Endothelial cell of umbilical vein (primary cell): ENCODE data around the gene WIPF3. TPM values are rescaled to one million over a fixed set of nuclear protein-coding genes. Genes with fewer than 3 reads are reported as not detected.

Experiments
- BruUV-seq: library from RNA; stranded (reverse); fragments of 400-500 nt; replicated peaks from 2 replicates; lab custom pipeline; 2021; lab: Mats Ljungman, UMichigan
- CTCF ChIA-PET: fragments of 300-600, 350-600 bp; sonication (Branson Sonifier 250); formaldehyde crosslinking; loops from one replicate; lab custom pipeline; 2021; ENCODE audit warnings: antibody characterized with exemption, inconsistent platforms; lab: Charles Lee
- POLR2A ChIA-PET: fragments of 300-600, 350-600 bp; sonication (Branson Sonifier 250); formaldehyde crosslinking; loops from one replicate; lab custom pipeline; 2021; ENCODE audit warnings: antibody characterized with exemption, inconsistent platforms; lab: Charles Lee
- DNase-seq: peaks from one replicate; pipeline ENCODE4 v3.0.0-alpha.2; 2011; ENCODE audit warnings: low read depth, low spot score
- FAIRE-seq: peaks from 2 replicates; lab custom pipeline; 2011; peaks lifted over from hg19 to GRCh38; lab: Jason Lieb, UNC
- H2AFZ ChIP-seq: 2 replicates; pipeline ENCODE4 v1.6.0; 2012; ENCODE audit warnings: low read depth, low read length, control low read depth, inconsistent platforms
- H3K27ac ChIP-seq: 2 replicates; pipeline ENCODE4 v1.5.1; 2011; ENCODE audit warnings: low read depth, mild to moderate bottlenecking, control low read depth, low read length, moderate library complexity; ENCODE audit not compliant: insufficient read depth
- H3K27me3 ChIP-seq, 2 experiments: 2 replicates each; pipeline versions ENCODE4 v1.6.0 to v1.6.1; 2011; ENCODE audit warnings: low read length in 2 of 2, mixed read lengths in 1 of 2; ENCODE audit not compliant: control insufficient read depth in 2 of 2, insufficient read depth in 2 of 2
- H3K36me3 ChIP-seq, 2 experiments: 2 replicates in 1 of 2; 3 replicates in 1 of 2; pipeline ENCODE4 v1.5.1; 2011; ENCODE audit warnings: low read length in 2 of 2, mild to moderate bottlenecking in 1 of 2, moderate library complexity in 1 of 2; ENCODE audit not compliant: control insufficient read depth in 2 of 2, insufficient read depth in 2 of 2; ENCODE audit errors: extremely low read depth in 1 of 2
- H3K4me1 ChIP-seq: 3 replicates; pipeline ENCODE4 v1.5.1; 2011; ENCODE audit warnings: mild to moderate bottlenecking, low read length; ENCODE audit not compliant: control insufficient read depth, insufficient read depth; ENCODE audit errors: extremely low read depth
- H3K4me2 ChIP-seq: 2 replicates; pipeline ENCODE4 v1.6.1; 2011; ENCODE audit warnings: low read length, control low read depth, mixed read lengths; ENCODE audit not compliant: insufficient read depth
- H3K4me3 ChIP-seq, 3 experiments: fragments of 200-600 bp in 1 of 3; sonication (generic), shearing (Covaris generic) in 1 of 3; replicated peaks in 1 of 3; 2 replicates each; pipeline ENCODE4 v1.5.1; 2011 to 2016; ENCODE audit warnings: control low read depth in 3 of 3, low read length in 3 of 3, mild to moderate bottlenecking in 2 of 3, inconsistent platforms in 1 of 3, low read depth in 1 of 3, moderate library complexity in 1 of 3; ENCODE audit not compliant: insufficient read depth in 1 of 3
- H3K79me2 ChIP-seq: 2 replicates; pipeline ENCODE4 v1.6.0; 2012; ENCODE audit warnings: low read length, inconsistent platforms; ENCODE audit not compliant: control insufficient read depth, insufficient read depth
- H3K9ac ChIP-seq: replicated peaks from 2 replicates; pipeline ENCODE3; 2011; ENCODE audit warnings: low read length, control low read depth; ENCODE audit not compliant: insufficient read depth; ENCODE audit errors: extremely low read depth
- H3K9me1 ChIP-seq: replicated peaks from 3 replicates; pipeline ENCODE4 v1.6.0; 2011; ENCODE audit warnings: mild to moderate bottlenecking, low read length; ENCODE audit not compliant: control insufficient read depth, insufficient read depth; ENCODE audit errors: extremely low read depth
- H3K9me3 ChIP-seq: replicated peaks from 2 replicates; pipeline ENCODE4 v1.5.1; 2012; ENCODE audit warnings: low read length, inconsistent platforms; ENCODE audit not compliant: control insufficient read depth, insufficient read depth
- H4K20me1 ChIP-seq: replicated peaks from 2 replicates; pipeline ENCODE3; 2011; ENCODE audit warnings: mild to moderate bottlenecking, low read length; ENCODE audit not compliant: control insufficient read depth, insufficient read depth; ENCODE audit errors: extremely low read depth
- CTCF ChIP-seq, 2 donors: IDR thresholded peaks; 1 replicate in 1 of 2; 2 replicates in 1 of 2; pipeline ENCODE4 v1.5.1; 2011; ENCODE audit warnings: low read length in 2 of 2, mild to moderate bottlenecking in 2 of 2, moderate library complexity in 2 of 2, control low read depth in 1 of 2, inconsistent platforms in 1 of 2, low read depth in 1 of 2; ENCODE audit not compliant: insufficient read depth in 1 of 2; ENCODE audit errors: extremely low read depth in 1 of 2
- FOS ChIP-seq: IDR thresholded peaks from 2 replicates; pipeline ENCODE4 v1.6.1; 2011; ENCODE audit warnings: mild to moderate bottlenecking, low read length, moderate library complexity, borderline replicate concordance; ENCODE audit not compliant: insufficient read depth
- GATA2 ChIP-seq: IDR thresholded peaks from 2 replicates; pipeline ENCODE4 v1.7.0; 2011; ENCODE audit warnings: low read depth, mild to moderate bottlenecking, moderate library complexity, mixed read lengths, low read length; ENCODE audit not compliant: insufficient read length, insufficient read depth
- dilution Hi-C: fragments of 300-500 bp; cut with MboI; formaldehyde crosslinking; loops from one replicate; pipeline ENCODE4 v1.15.0; 2019; ENCODE audit warnings: low sequenced_read_pairs; ENCODE audit not compliant: extremely low pct_ligation_motif_present
- intact Hi-C: fragments of 100-400 bp; cut with micrococcal nuclease; formaldehyde crosslinking; loops from one replicate; pipeline ENCODE4 v1.10.0; 2022
- polyA plus RNA-seq, 4 experiments: library from polyadenylated mRNA; depleted of rRNA in 3 of 4; stranded (reverse) in 3 of 4; unstranded in 1 of 4; fragments of >200 nt; gene quantifications; 2 replicates each; pipeline versions ENCODE4 v1.2.1 to v1.2.3, GENCODE V29; 2011 to 2012; ENCODE audit warnings: missing spikeins in 1 of 4
- total RNA-seq: library from RNA; stranded (reverse); gene quantifications from 2 replicates; pipeline ENCODE4 v1.2.3, GENCODE V29; 2021

The WIPF3 gene
- total and polyA plus RNA-seq, 2 donors (not counting 3 experiments of a cell fraction or from before 2014, with no cell fraction given) = 0.01 to 0.35 TPM

GRCh38 chr7:29920491-29920890 lies 114.2 kb downstream of the WIPF3 start:
- peaks cover 6 to 27% of the 10 kb centered on the region in 2 experiments for H3K36me3 ChIP-seq
- no peaks in the 10 kb centered on the region for H3K9me1 ChIP-seq
- FAIRE-seq (no peak), DNase-seq (no peak)
- dilution Hi-C loops = no loop called here
- no peak overlapping the region for H3K4me3 ChIP-seq
- TSS peak; percentile 25 for BruUV-seq
- no peaks in the 10 kb centered on the region for H3K79me2 ChIP-seq
- no peaks in the 10 kb centered on the region for H4K20me1 ChIP-seq
- ChIA-PET POLR2A (no interaction called here), CTCF (interaction anchor here (0.6 to 4.7 kb wide), 15 partner anchors 10 to 998 kb away, joined by 3 to 97 read pairs (median 12); no protein-coding TSS in a partner anchor)
- TF ChIP-seq GATA2 = no peak
- no peak overlapping the region for H3K9ac ChIP-seq
- H3K27ac ChIP-seq = no peak overlapping the region
- no peaks in the 10 kb centered on the region for H3K4me1 ChIP-seq
- no peak overlapping the region for H2AFZ ChIP-seq
- intact Hi-C loops = loop anchor here (2.0 kb wide), 1 partner anchor 998 kb away; no protein-coding TSS in a partner anchor
- no peak overlapping the region for H3K4me2 ChIP-seq
- H3K9me3 ChIP-seq = no peaks in the 10 kb centered on the region
- H3K27me3 ChIP-seq = no peaks in the 10 kb centered on the region

GRCh38 chr7:29921404-29922010 lies 115.2 kb downstream of the WIPF3 start:
- intact Hi-C loops (loop anchor here (1.0 to 2.0 kb wide), 4 partner anchors 43 to 999 kb away; no protein-coding TSS in a partner anchor), dilution Hi-C loops (no loop called here)
- Histone ChIP-seq H3K4me1 (no peaks in the 10 kb centered on the region), H3K9me1 (no peaks in the 10 kb centered on the region), H4K20me1 (no peaks in the 10 kb centered on the region), H2AFZ (no peak overlapping the region), H3K4me3 (no peak overlapping the region), H3K27ac (no peak overlapping the region), H3K36me3 (peaks cover 6 to 31% of the 10 kb centered on the region in 2 experiments), H3K27me3 (no peaks in the 10 kb centered on the region), H3K9ac (no peak overlapping the region), H3K9me3 (no peaks in the 10 kb centered on the region), H3K79me2 (no peaks in the 10 kb centered on the region), H3K4me2 (no peak overlapping the region)
- DNase-seq (peak; percentile 76), FAIRE-seq (peak; percentile 92)
- POLR2A ChIA-PET = no interaction called here
- CTCF ChIA-PET = interaction anchor here (0.7 to 4.7 kb wide), 33 partner anchors 9 to 999 kb away, joined by 3 to 97 read pairs (median 5); no protein-coding TSS in a partner anchor
- BruUV-seq = no TSS peak
- TF ChIP-seq CTCF (IDR thresholded peaks at IDR 0.05; ENCODE audit: extremely low read depth in 1 of 2, insufficient read depth in 1 of 2, low read depth in 1 of 2, low read length in 2 of 2) (peak; percentile 84 to 89), FOS (no peak)
